ENCODE data around the gene OR4D1.

The OR4D1 gene

GRCh38 chr17:58156839-58157803 is 8.9 kb downstream of the OR4D1 start:
- no peak for DNase-seq

GRCh38 chr17:58158181-58158580 is 10.0 kb downstream of the OR4D1 start:
- no peak for DNase-seq

GRCh38 chr17:58161566-58161965 is 13.4 kb downstream of the OR4D1 start:
- no peak for DNase-seq

- DNase-seq, result no peak
Observed at GRCh38 chr17:58165981-58166380, 17.8 kb downstream of the OR4D1 start.

GRCh38 chr17:58166682-58167081 is 18.5 kb downstream of the OR4D1 start, which contains the start of gene OR4D2:
TSS of gene OR4D2 (plus strand) at chr17:58166982. CDS start at chr17:58169656, 2,674 bp downstream.
- DNase-seq, result no peak

- DNase-seq, result no peak
Observed at GRCh38 chr17:58170622-58171021, 22.4 kb downstream of the OR4D1 start.

GRCh38 chr17:58172369-58173071 is 24.3 kb downstream of the OR4D1 start:
- DNase-seq, result peak in 1 of 2 experiments; percentile 43

- DNase-seq, result no peak
Observed at GRCh38 chr17:58174871-58175270, 26.7 kb downstream of the OR4D1 start.

- DNase-seq, result no peak
Observed at GRCh38 chr17:58176200-58176599, 28.0 kb downstream of the OR4D1 start.

GRCh38 chr17:58181796-58182195 is 33.6 kb downstream of the OR4D1 start:
- no peak for DNase-seq

GRCh38 chr17:58183514-58183913 is 35.3 kb downstream of the OR4D1 start:
- no peak for DNase-seq

- DNase-seq, result no peak
Observed at GRCh38 chr17:58184308-58184985, 36.3 kb downstream of the OR4D1 start.

GRCh38 chr17:58184986-58185761 is 37.0 kb downstream of the OR4D1 start:
- no peak for DNase-seq

- no peak for DNase-seq
Observed at GRCh38 chr17:58186591-58186990, 38.4 kb downstream of the OR4D1 start.

- no peak for DNase-seq
Observed at GRCh38 chr17:58187063-58187462, 38.9 kb downstream of the OR4D1 start.

GRCh38 chr17:58187675-58188074 is 39.5 kb downstream of the OR4D1 start:
- DNase-seq, result no peak

GRCh38 chr17:58189436-58190146 is 41.4 kb downstream of the OR4D1 start:
- peak in 1 of 2 experiments; percentile 56 for DNase-seq

GRCh38 chr17:58191241-58191896 is 43.2 kb downstream of the OR4D1 start:
- DNase-seq, result no peak

GRCh38 chr17:58192612-58193011 is 44.4 kb downstream of the OR4D1 start, which contains the start of gene EPX:
TSS of gene EPX (plus strand) at chr17:58192726. CDS start at chr17:58192847, 121 bp downstream.
- no peak for DNase-seq

- DNase-seq, result no peak
Observed at GRCh38 chr17:58193641-58194255, 45.6 kb downstream of the OR4D1 start.
